GM12878 (cell line): ENCODE measurements around the gene SLC25A39. TPM values are rescaled to one million over a fixed set of nuclear protein-coding genes. Genes with fewer than 3 reads are reported as not detected.

ENCODE experiments used
- ATAC-seq: fragments of 200-7000 bp; cut with Tn5 transposase; 3 replicates; pipeline ENCODE4 v1.9.1; 2020; ENCODE audit warnings: mild to moderate bottlenecking, moderate library complexity
- BruUV-seq: library from RNA; stranded (reverse); fragments of 400-500 nt; replicated peaks from 2 replicates; lab custom pipeline; 2021; lab: Mats Ljungman, UMichigan
- CTCF ChIA-PET: fragments of 300-600 bp; sonication (Branson Sonifier 250); formaldehyde crosslinking; extraction: SDS; loops from one replicate; lab custom pipeline; 2021; ENCODE audit warnings: inconsistent platforms; lab: Yijun Ruan, JAX
- POLR2A ChIA-PET: fragments of 350-600 bp; formaldehyde crosslinking; extraction: SDS; loops from one replicate; lab custom pipeline; 2021; ENCODE audit warnings: inconsistent platforms; lab: Charles Lee
- RAD21 ChIA-PET: fragments of 300-600 bp; sonication (Branson Sonifier 250); formaldehyde crosslinking; loops from one replicate; lab custom pipeline; 2023; ENCODE audit warnings: antibody characterized with exemption; ENCODE audit not compliant: unreplicated experiment; lab: Charles Lee
- SMC1A ChIA-PET: fragments of 300-600 bp; sonication (Branson Sonifier 250); formaldehyde crosslinking; loops from one replicate; lab custom pipeline; 2023; ENCODE audit not compliant: unreplicated experiment, uncharacterized antibody; lab: Charles Lee
- DNase-seq: peaks from one replicate; pipeline ENCODE4 v3.0.0-alpha.2; 2011; ENCODE audit warnings: low read depth, low spot score
- FAIRE-seq: peaks from 3 replicates; lab custom pipeline; 2011; peaks lifted over from hg19 to GRCh38; lab: Jason Lieb, UNC
- H2AFZ ChIP-seq: 2 replicates; pipeline ENCODE4 v1.6.0; 2011; ENCODE audit warnings: low read depth, low read length, control low read depth; ENCODE audit not compliant: control insufficient read depth
- H3K27ac ChIP-seq: 2 replicates; pipeline ENCODE4 v1.5.1; 2011; ENCODE audit warnings: control low read depth; ENCODE audit not compliant: control insufficient read depth, insufficient read depth
- H3K27me3 ChIP-seq, 2 experiments: replicated peaks in 1 of 2; 2 replicates each; pipeline versions ENCODE4 v1.6.0 to v1.6.1; 2011; ENCODE audit warnings: low read length in 1 of 2; ENCODE audit not compliant: control insufficient read depth in 2 of 2, insufficient read depth in 2 of 2
- H3K36me3 ChIP-seq, 2 experiments: 2 replicates each; pipeline ENCODE4 v1.5.1; 2011; ENCODE audit warnings: low read length in 1 of 2; ENCODE audit not compliant: control insufficient read depth in 2 of 2, insufficient read depth in 2 of 2
- H3K4me1 ChIP-seq: 2 replicates; pipeline ENCODE4 v1.6.1; 2011; ENCODE audit warnings: mild to moderate bottlenecking, low read length, moderate library complexity, mixed read lengths; ENCODE audit not compliant: control insufficient read depth, insufficient read depth
- H3K4me2 ChIP-seq: 2 replicates; pipeline ENCODE4 v1.6.0; 2011; ENCODE audit warnings: control low read depth; ENCODE audit not compliant: control insufficient read depth, insufficient read depth
- H3K4me3 ChIP-seq: fragments of 200-600 bp; sonication (generic); 2 replicates; pipeline ENCODE4 v1.5.1; 2016
- H3K79me2 ChIP-seq: 2 replicates; pipeline ENCODE4 v1.6.0; 2011; ENCODE audit warnings: low read length; ENCODE audit not compliant: control insufficient read depth, insufficient read depth
- H3K9ac ChIP-seq: 2 replicates; pipeline ENCODE4 v1.8.0; 2011; ENCODE audit warnings: low read length, control low read depth, mixed read lengths; ENCODE audit not compliant: control insufficient read depth, insufficient read depth
- H3K9me3 ChIP-seq: replicated peaks from 3 replicates; pipeline ENCODE4 v1.5.1; 2011; ENCODE audit warnings: mild to moderate bottlenecking, low read length; ENCODE audit not compliant: control insufficient read depth, insufficient read depth
- H4K20me1 ChIP-seq: 2 replicates; pipeline ENCODE4 v1.6.0; 2011; ENCODE audit not compliant: control insufficient read depth, insufficient read depth
- BHLHE40 ChIP-seq, 2 experiments: fragments of 450-650 bp in 1 of 2; IDR thresholded peaks; 2 replicates each; pipeline ENCODE4 v1.6.1; 2011 to 2017; ENCODE audit warnings: low read depth in 2 of 2, borderline replicate concordance in 1 of 2, improper control_type of control experiment in 1 of 2, low read length in 1 of 2, mild to moderate bottlenecking in 1 of 2
- CBFB ChIP-seq: IDR thresholded peaks from 2 replicates; pipeline ENCODE4 v1.6.1; 2016; ENCODE audit warnings: antibody characterized with exemption, low read depth
- CREM ChIP-seq: IDR thresholded peaks from 2 replicates; pipeline ENCODE4 v1.6.1; 2014; ENCODE audit warnings: antibody characterized with exemption, low read depth
- EGR1 ChIP-seq, 2 experiments: IDR thresholded peaks; 1 replicate in 1 of 2; 2 replicates in 1 of 2; pipeline ENCODE4 v1.6.1; 2011 to 2012; ENCODE audit warnings: low read depth in 2 of 2, low read length in 2 of 2, borderline replicate concordance in 1 of 2, mild to moderate bottlenecking in 1 of 2, moderate library complexity in 1 of 2
- EP300 ChIP-seq, 2 experiments: fragments of 150-350 bp in 1 of 2; IDR thresholded peaks; 2 replicates each; pipeline ENCODE4 v1.6.1; 2011 to 2012; ENCODE audit warnings: low read depth in 2 of 2, low read length in 2 of 2, borderline replicate concordance in 1 of 2, improper control_type of control experiment in 1 of 2, inconsistent platforms in 1 of 2; ENCODE audit not compliant: control insufficient read depth in 1 of 2
- ESRRA ChIP-seq: IDR thresholded peaks from 2 replicates; pipeline ENCODE4 v1.6.1; 2012; ENCODE audit warnings: mild to moderate bottlenecking, low read length, improper control_type of control experiment
- ETV6 ChIP-seq, 2 experiments: fragments of 450-650 bp in 1 of 2; IDR thresholded peaks in 1 of 2; conservative IDR thresholded peaks in 1 of 2; 2 replicates each; pipeline ENCODE4 v1.6.1; 2014; ENCODE audit warnings: antibody characterized with exemption in 1 of 2, borderline replicate concordance in 1 of 2, low read depth in 1 of 2, mild to moderate bottlenecking in 1 of 2, moderate library complexity in 1 of 2
- FOXK2 ChIP-seq: fragments of 450-650 bp; IDR thresholded peaks from 2 replicates; pipeline ENCODE4 v1.6.1; 2017; ENCODE audit warnings: mild to moderate bottlenecking, moderate library complexity
- KAT2A ChIP-seq: conservative IDR thresholded peaks from 2 replicates; pipeline ENCODE4 v1.6.1; 2011; ENCODE audit warnings: low read depth, low read length; ENCODE audit not compliant: control insufficient read depth
- MEF2B ChIP-seq: fragments of 450-650 bp; IDR thresholded peaks from 2 replicates; pipeline ENCODE4 v1.6.1; 2018; ENCODE audit warnings: mild to moderate bottlenecking, moderate library complexity; ENCODE audit not compliant: partially characterized antibody, poor library complexity, severe bottlenecking
- NBN ChIP-seq: fragments of 450-650 bp; IDR thresholded peaks from 2 replicates; pipeline ENCODE4 v1.6.1; 2016
- NFYA ChIP-seq: IDR thresholded peaks from 2 replicates; pipeline ENCODE4 v1.6.1; 2011; ENCODE audit warnings: low read depth, mild to moderate bottlenecking, low read length, improper control_type of control experiment, borderline replicate concordance
- NRF1 ChIP-seq: conservative IDR thresholded peaks from 2 replicates; pipeline ENCODE4 v1.6.1; 2011; ENCODE audit warnings: mild to moderate bottlenecking, low read depth, low read length, improper control_type of control experiment
- STAT3 ChIP-seq: IDR thresholded peaks from 2 replicates; pipeline ENCODE4 v1.6.1; 2011; ENCODE audit warnings: low read depth, low read length, improper control_type of control experiment
- SUZ12 ChIP-seq: fragments of 200-600 bp; sonication (generic); IDR thresholded peaks from one replicate; pipeline ENCODE4 v1.6.1; 2018; ENCODE audit warnings: antibody characterized with exemption, mild to moderate bottlenecking; ENCODE audit not compliant: unreplicated experiment
- ZNF207 ChIP-seq: fragments of 450-650 bp; IDR thresholded peaks from 2 replicates; pipeline ENCODE4 v1.6.1; 2014; ENCODE audit warnings: antibody characterized with exemption, mild to moderate bottlenecking, borderline replicate concordance
- ZNF384 ChIP-seq: IDR thresholded peaks from 2 replicates; pipeline ENCODE4 v1.6.1; 2012; ENCODE audit warnings: low read depth, mild to moderate bottlenecking, low read length, improper control_type of control experiment, borderline replicate concordance
- WGBS: methylation state at CpG from one replicate; pipeline ENCODE4 v1.1.6; 2016; ENCODE audit warnings: low lambda C conversion rate; ENCODE audit not compliant: insufficient replicate concordance, insufficient coverage; ENCODE audit errors: missing lambda C conversion rate; 5-methylcytosine and 5-hydroxymethylcytosine counted together
- in situ Hi-C: fragments of 300-500 bp; cut with MboI; formaldehyde crosslinking; loops from 9 replicates; pipeline ENCODE4 v1.14.3; 2018; ENCODE audit warnings: mixed read lengths
- intact Hi-C: fragments of 100-400 bp; cut with micrococcal nuclease; formaldehyde crosslinking; loops from one replicate; pipeline ENCODE4 v1.14.2; 2022; ENCODE audit not compliant: unreplicated experiment
- polyA plus RNA-seq, 11 experiments: library from polyadenylated mRNA; depleted of rRNA in 4 of 11; unstranded in 6 of 11; stranded (reverse) in 5 of 11; fragments of >200 nt; fragmentation: Nextera tagmentation in 4 of 11; fragmentation: Illumina TruSeq in 1 of 11; extraction: Ambion mirVana in 4 of 11; extraction: Trizol in 1 of 11; gene quantifications; 1 replicate in 1 of 11; 2 replicates in 10 of 11; pipeline versions ENCODE4 v1.2.1 to v1.2.3, GENCODE V29; 2011 to 2016; ENCODE audit warnings: inconsistent platforms in 2 of 11, missing spikeins in 2 of 11, low read depth in 1 of 11
- total RNA-seq, 4 experiments: library from RNA; depleted of rRNA in 3 of 4; stranded (reverse); fragments of >200 nt in 3 of 4; fragmentation: Illumina TruSeq in 1 of 4; extraction: Trizol in 1 of 4; gene quantifications; 2 replicates each; pipeline versions ENCODE4 v1.2.1 to v1.2.3, GENCODE V29; 2013 to 2021
- TF ChIP-seq, protein P1 (sequence below): IDR thresholded peaks from 2 replicates; pipeline ENCODE4 v1.6.1; 2012; ENCODE audit warnings: low read depth, low read length, improper control_type of control experiment
- TF ChIP-seq, protein P2 (sequence below): IDR thresholded peaks from 2 replicates; pipeline ENCODE4 v1.6.1; 2012; ENCODE audit warnings: low read depth, low read length, improper control_type of control experiment
- TF ChIP-seq, protein P3 (sequence below), 3 experiments: IDR thresholded peaks in 2 of 3; conservative IDR thresholded peaks in 1 of 3; 2 replicates each; pipeline ENCODE4 v1.5.1; 2011; ENCODE audit warnings: low read depth in 3 of 3, low read length in 3 of 3, mild to moderate bottlenecking in 3 of 3, control low read depth in 2 of 3, moderate library complexity in 2 of 3, inconsistent platforms in 1 of 3, mixed read lengths in 1 of 3; ENCODE audit not compliant: control insufficient read depth in 2 of 3, insufficient read depth in 1 of 3; ENCODE audit errors: extremely low read depth in 1 of 3

Gene SLC25A39
- total and polyA plus RNA-seq, 10 of the 15 experiments (the other 5 are each of a cell fraction or from before 2014, with no cell fraction given) = 3.5 to 270 (median 150) TPM

DNA sequence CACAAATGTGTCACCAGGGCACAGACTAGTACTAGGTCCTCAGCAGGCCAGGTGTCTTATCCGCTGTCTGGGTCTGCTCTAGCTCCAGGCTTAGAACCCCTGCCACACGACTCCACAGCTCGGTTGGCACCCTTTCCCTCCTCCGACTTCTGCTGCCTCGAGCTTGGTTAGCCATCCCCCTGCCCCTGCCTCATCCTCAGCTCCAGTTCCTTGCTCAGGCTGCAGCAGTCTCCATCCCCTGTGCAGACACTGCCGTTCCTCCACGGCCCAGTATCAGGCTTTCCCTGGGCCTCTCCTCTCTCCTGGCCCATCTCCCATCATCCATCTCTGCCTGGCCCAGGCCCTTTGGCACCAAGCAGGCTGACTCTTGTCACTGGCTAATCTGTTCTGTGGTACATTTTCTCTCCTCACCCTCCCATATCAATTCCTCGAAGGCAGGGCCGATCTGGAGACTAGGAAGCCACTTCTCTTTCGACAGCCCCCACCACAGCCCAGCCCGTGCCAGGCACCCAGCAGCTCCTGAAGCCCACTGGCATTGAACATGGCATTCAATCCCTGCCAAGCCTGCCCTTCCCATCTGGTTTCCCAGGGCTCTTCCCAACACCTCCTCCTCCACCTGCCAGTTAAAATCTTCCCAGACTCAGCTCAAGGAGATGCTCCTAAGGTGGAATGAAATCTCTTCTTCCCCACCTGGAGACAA, 19.0 kb upstream of the SLC25A39 start:
- Histone ChIP-seq H3K4me1 (peaks cover 24% of the 10 kb centered on the region), H3K36me3 (no peaks in the 10 kb centered on the region), H3K79me2 (peaks cover 19% of the 10 kb centered on the region), H3K9me3 (no peaks in the 10 kb centered on the region), H3K9ac (no peak overlapping the region), H3K27ac (no peak overlapping the region), H3K27me3 (no peaks in the 10 kb centered on the region), H4K20me1 (no peaks in the 10 kb centered on the region), H3K4me3 (no peak overlapping the region), H2AFZ (no peak overlapping the region), H3K4me2 (no peak overlapping the region; the same call in 1 of the 2 replicates)
- TF ChIP-seq FOXK2 = no peak
- TF ChIP-seq ETV6 (conservative IDR thresholded peaks at IDR 0.05 in 1 of 2, IDR thresholded peaks at IDR 0.05 in 1 of 2; ENCODE audit: borderline replicate concordance in 1 of 2, low read depth in 1 of 2) = no peak
- TF ChIP-seq, protein P1, sequence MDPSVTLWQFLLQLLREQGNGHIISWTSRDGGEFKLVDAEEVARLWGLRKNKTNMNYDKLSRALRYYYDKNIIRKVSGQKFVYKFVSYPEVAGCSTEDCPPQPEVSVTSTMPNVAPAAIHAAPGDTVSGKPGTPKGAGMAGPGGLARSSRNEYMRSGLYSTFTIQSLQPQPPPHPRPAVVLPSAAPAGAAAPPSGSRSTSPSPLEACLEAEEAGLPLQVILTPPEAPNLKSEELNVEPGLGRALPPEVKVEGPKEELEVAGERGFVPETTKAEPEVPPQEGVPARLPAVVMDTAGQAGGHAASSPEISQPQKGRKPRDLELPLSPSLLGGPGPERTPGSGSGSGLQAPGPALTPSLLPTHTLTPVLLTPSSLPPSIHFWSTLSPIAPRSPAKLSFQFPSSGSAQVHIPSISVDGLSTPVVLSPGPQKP = no peak
- TF ChIP-seq, protein P2, sequence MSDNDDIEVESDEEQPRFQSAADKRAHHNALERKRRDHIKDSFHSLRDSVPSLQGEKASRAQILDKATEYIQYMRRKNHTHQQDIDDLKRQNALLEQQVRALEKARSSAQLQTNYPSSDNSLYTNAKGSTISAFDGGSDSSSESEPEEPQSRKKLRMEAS = no peak
- no peak for TF ChIP-seq ESRRA
- no peak for TF ChIP-seq MEF2B
- TF ChIP-seq KAT2A = no peak
- TF ChIP-seq EGR1 (IDR thresholded peaks at IDR 0.05; ENCODE audit: borderline replicate concordance in 1 of 2, low read depth in 2 of 2, low read length in 2 of 2) = no peak
- no peak for TF ChIP-seq CBFB
- no peak for TF ChIP-seq ZNF384
- no peak for TF ChIP-seq EP300 (IDR thresholded peaks at IDR 0.05; ENCODE audit: borderline replicate concordance in 1 of 2, control insufficient read depth in 1 of 2, low read depth in 2 of 2, low read length in 2 of 2)
- TF ChIP-seq, protein P3, sequence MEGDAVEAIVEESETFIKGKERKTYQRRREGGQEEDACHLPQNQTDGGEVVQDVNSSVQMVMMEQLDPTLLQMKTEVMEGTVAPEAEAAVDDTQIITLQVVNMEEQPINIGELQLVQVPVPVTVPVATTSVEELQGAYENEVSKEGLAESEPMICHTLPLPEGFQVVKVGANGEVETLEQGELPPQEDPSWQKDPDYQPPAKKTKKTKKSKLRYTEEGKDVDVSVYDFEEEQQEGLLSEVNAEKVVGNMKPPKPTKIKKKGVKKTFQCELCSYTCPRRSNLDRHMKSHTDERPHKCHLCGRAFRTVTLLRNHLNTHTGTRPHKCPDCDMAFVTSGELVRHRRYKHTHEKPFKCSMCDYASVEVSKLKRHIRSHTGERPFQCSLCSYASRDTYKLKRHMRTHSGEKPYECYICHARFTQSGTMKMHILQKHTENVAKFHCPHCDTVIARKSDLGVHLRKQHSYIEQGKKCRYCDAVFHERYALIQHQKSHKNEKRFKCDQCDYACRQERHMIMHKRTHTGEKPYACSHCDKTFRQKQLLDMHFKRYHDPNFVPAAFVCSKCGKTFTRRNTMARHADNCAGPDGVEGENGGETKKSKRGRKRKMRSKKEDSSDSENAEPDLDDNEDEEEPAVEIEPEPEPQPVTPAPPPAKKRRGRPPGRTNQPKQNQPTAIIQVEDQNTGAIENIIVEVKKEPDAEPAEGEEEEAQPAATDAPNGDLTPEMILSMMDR (IDR thresholded peaks at IDR 0.05 in 2 of 3, conservative IDR thresholded peaks at IDR 0.05 in 1 of 3; ENCODE audit: control insufficient read depth in 2 of 3, extremely low read depth in 1 of 3, insufficient read depth in 1 of 3, low read depth in 3 of 3, low read length in 3 of 3) = no peak
- TF ChIP-seq NRF1 = no peak
- TF ChIP-seq NFYA = no peak
- TF ChIP-seq NBN = no peak
- no peak for TF ChIP-seq STAT3
- no peak for TF ChIP-seq SUZ12
- no peak for TF ChIP-seq CREM
- TF ChIP-seq BHLHE40 (IDR thresholded peaks at IDR 0.05; ENCODE audit: borderline replicate concordance in 1 of 2, low read depth in 2 of 2, low read length in 1 of 2) = no peak
- no peak for TF ChIP-seq ZNF207
- intact Hi-C loops = no loop called here
- POLR2A ChIA-PET = interaction anchor here (0.9 to 2.5 kb wide), 2 partner anchors 9 to 134 kb away, joined by 3 to 16 read pairs; no protein-coding TSS in a partner anchor
- no TSS peak for BruUV-seq
- DNase-seq (no peak), FAIRE-seq (no peak), ATAC-seq (no peak)
- CTCF ChIA-PET = interaction anchor here (9.1 to 12.5 kb wide), 2 partner anchors 11 to 135 kb away, joined by 135 to 154 read pairs; no protein-coding TSS in a partner anchor
- in situ Hi-C loops = no loop called here
- SMC1A ChIA-PET = interaction anchor here (1.5 to 3.5 kb wide), 3 partner anchors 12 to 134 kb away, joined by 4 to 29 read pairs (median 9); no protein-coding TSS in a partner anchor
- WGBS = 66% methylated on average over 11 of the region's 11 CpGs
- RAD21 ChIA-PET = interaction anchor here (2.3 to 2.7 kb wide), 2 partner anchors 13 to 134 kb away, joined by 18 to 31 read pairs; no protein-coding TSS in a partner anchor
